ENCODE measurements around the gene CELSR1.

DNA sequence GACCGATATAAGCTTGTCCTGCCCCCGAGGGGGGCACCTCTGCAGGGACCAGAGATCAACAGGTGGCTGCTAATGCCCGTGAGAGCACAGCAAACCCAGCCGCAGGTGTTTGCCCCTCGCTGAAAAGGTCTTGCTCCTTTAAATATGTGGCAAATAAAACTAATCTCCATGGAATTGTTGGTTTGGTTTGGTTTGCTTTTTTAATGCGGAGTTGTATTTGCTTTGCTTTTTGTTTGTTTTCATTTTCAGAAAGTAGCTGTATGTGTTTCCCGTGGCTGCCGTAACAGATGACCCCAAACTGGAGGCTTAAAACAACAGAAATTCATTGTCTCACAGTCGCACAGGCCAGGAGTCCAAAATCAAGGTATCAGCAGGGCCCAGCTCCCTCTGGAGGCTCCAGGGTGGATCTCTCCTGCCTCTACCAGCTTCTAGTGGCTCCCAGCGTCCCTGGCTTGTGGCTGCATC lies 93.0 kb downstream of the CELSR1 start:
- no peak for TF ChIP-seq ZNF70 (CRISPR knock-in tag; IDR thresholded peaks at IDR 0.05)
- no peak for TF ChIP-seq ZFP30 (CRISPR knock-in tag; IDR thresholded peaks at IDR 0.05)
- TF ChIP-seq OSR1 (CRISPR knock-in tag; IDR thresholded peaks at IDR 0.05): no peak
- TF ChIP-seq RARB (CRISPR knock-in tag; IDR thresholded peaks at IDR 0.05): no peak
- no peak for TF ChIP-seq ARNTL (CRISPR knock-in tag; IDR thresholded peaks at IDR 0.05; ENCODE audit: borderline replicate concordance, low read depth)
- TF ChIP-seq POU6F1 (CRISPR knock-in tag; IDR thresholded peaks at IDR 0.05; ENCODE audit: borderline replicate concordance, low read depth): no peak
- TF ChIP-seq, protein P1, sequence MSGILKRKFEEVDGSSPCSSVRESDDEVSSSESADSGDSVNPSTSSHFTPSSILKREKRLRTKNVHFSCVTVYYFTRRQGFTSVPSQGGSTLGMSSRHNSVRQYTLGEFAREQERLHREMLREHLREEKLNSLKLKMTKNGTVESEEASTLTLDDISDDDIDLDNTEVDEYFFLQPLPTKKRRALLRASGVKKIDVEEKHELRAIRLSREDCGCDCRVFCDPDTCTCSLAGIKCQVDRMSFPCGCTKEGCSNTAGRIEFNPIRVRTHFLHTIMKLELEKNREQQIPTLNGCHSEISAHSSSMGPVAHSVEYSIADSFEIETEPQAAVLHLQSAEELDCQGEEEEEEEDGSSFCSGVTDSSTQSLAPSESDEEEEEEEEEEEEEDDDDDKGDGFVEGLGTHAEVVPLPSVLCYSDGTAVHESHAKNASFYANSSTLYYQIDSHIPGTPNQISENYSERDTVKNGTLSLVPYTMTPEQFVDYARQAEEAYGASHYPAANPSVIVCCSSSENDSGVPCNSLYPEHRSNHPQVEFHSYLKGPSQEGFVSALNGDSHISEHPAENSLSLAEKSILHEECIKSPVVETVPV (CRISPR knock-in tag; IDR thresholded peaks at IDR 0.05): no peak
- no peak for TF ChIP-seq ESRRG (CRISPR knock-in tag; IDR thresholded peaks at IDR 0.05)
- TF ChIP-seq GLIS3 (CRISPR knock-in tag; IDR thresholded peaks at IDR 0.05): no peak
- TF ChIP-seq TSHZ2 (CRISPR knock-in tag; IDR thresholded peaks at IDR 0.05): no peak
- no peak for TF ChIP-seq TCF4 (CRISPR knock-in tag; IDR thresholded peaks at IDR 0.05; ENCODE audit: borderline replicate concordance)
- TF ChIP-seq PATZ1 (CRISPR knock-in tag; IDR thresholded peaks at IDR 0.05; ENCODE audit: borderline replicate concordance): no peak
